ENCODE results near the gene SLC35F4. TPM values are rescaled to one million over a fixed set of nuclear protein-coding genes. Genes with fewer than 3 reads are reported as not detected.
"Not testable (repeated sequence)": the region's sequence is repeated elsewhere in the genome, so short reads cannot be mapped to it uniquely, and the experiment has no call there.

SLC35F4 gene
- total RNA-seq, 2 donors from 2014 or later: not detected

- TF ChIP-seq, protein P1, sequence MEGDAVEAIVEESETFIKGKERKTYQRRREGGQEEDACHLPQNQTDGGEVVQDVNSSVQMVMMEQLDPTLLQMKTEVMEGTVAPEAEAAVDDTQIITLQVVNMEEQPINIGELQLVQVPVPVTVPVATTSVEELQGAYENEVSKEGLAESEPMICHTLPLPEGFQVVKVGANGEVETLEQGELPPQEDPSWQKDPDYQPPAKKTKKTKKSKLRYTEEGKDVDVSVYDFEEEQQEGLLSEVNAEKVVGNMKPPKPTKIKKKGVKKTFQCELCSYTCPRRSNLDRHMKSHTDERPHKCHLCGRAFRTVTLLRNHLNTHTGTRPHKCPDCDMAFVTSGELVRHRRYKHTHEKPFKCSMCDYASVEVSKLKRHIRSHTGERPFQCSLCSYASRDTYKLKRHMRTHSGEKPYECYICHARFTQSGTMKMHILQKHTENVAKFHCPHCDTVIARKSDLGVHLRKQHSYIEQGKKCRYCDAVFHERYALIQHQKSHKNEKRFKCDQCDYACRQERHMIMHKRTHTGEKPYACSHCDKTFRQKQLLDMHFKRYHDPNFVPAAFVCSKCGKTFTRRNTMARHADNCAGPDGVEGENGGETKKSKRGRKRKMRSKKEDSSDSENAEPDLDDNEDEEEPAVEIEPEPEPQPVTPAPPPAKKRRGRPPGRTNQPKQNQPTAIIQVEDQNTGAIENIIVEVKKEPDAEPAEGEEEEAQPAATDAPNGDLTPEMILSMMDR (IDR thresholded peaks at IDR 0.05): no peak
- no peaks in the 10 kb centered on the region for H3K4me1 ChIP-seq (ENCODE audit: control insufficient read depth in 1 of 2, low read depth in 2 of 2)
- H3K4me3 ChIP-seq: no peak overlapping the region
- ATAC-seq (ENCODE audit: insufficient number of reproducible peaks, low FRiP score, low read depth) (no peak), DNase-seq (ENCODE audit: low spot score) (no peak)
- no peaks in the 10 kb centered on the region for H3K9me3 ChIP-seq
- H3K27ac ChIP-seq: no peak overlapping the region
- no peaks in the 10 kb centered on the region for H3K27me3 ChIP-seq (replicated peaks; ENCODE audit: insufficient read depth)
- H3K36me3 ChIP-seq: no peaks in the 10 kb centered on the region
These were observed 140.4 kb downstream of the SLC35F4 start for GRCh38 chr14:57725399-57726077.

DNA sequence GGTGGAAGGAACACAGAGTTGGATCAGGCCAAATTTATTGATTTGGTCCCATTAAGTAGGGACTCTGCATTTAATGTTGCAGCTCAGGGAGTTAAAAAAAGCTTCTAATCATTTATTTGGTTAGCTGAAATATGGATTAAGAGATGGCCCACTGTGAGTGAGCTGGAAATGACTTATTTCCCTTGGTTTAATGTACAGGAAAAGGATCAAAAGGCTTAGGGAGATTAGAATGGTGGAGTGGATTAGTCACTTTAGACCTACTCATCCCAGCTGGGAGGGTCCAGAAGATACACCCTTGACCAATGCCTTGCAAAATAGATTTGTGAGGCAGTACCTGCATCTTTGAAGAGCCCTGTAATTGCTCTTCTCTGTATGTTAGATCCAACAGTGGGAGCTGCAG lies 143.8 kb downstream of the SLC35F4 start:
- H3K4me3 ChIP-seq; H3K9me3 ChIP-seq; H3K27ac ChIP-seq; H3K36me3 ChIP-seq; H3K4me1 ChIP-seq (ENCODE audit: control insufficient read depth in 1 of 2, low read depth in 2 of 2); ATAC-seq (ENCODE audit: insufficient number of reproducible peaks, low FRiP score, low read depth); H3K27me3 ChIP-seq (replicated peaks; ENCODE audit: insufficient read depth); DNase-seq (ENCODE audit: low spot score): not testable (repeated sequence)

GRCh38 chr14:57714487-57714931 lies 151.4 kb downstream of the SLC35F4 start:
- TF ChIP-seq, protein P1 (IDR thresholded peaks at IDR 0.05): no peak
- H3K27ac ChIP-seq: no peak overlapping the region
- no peak overlapping the region for H3K4me3 ChIP-seq
- H3K36me3 ChIP-seq: no peaks in the 10 kb centered on the region
- no peaks in the 10 kb centered on the region for H3K4me1 ChIP-seq (ENCODE audit: control insufficient read depth in 1 of 2, low read depth in 2 of 2)
- H3K27me3 ChIP-seq (replicated peaks; ENCODE audit: insufficient read depth): no peaks in the 10 kb centered on the region
- H3K9me3 ChIP-seq: no peaks in the 10 kb centered on the region
- DNase-seq (ENCODE audit: low spot score): no peak
- no peak for ATAC-seq (ENCODE audit: insufficient number of reproducible peaks, low FRiP score, low read depth)

GRCh38 chr14:57712698-57713097 lies 153.2 kb downstream of the SLC35F4 start:
- no peak overlapping the region for H3K27ac ChIP-seq

DNA sequence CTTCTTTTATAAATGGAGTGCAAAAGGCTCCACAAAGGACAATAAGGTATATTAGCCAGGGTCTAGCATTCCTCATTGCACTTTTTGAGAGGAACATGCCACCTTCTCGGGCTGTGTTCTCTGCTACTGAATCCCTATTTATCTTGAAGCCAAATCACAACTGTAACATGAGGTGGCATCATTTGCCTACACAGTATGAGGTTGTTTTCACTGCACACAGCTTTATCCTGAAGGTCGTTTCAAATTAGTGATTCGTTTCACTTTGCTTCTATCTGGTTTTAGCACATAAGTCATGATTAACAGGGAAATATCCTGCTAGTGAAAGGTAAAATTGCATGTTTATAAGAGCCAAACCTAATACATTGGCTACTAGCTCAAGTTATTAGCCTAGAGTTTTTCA lies 153.8 kb downstream of the SLC35F4 start:
- Histone ChIP-seq H3K9me3 (no peaks in the 10 kb centered on the region), H3K4me1 (ENCODE audit: control insufficient read depth in 1 of 2, low read depth in 2 of 2) (no peaks in the 10 kb centered on the region), H3K27ac (no peak overlapping the region), H3K36me3 (no peaks in the 10 kb centered on the region), H3K27me3 (replicated peaks; ENCODE audit: insufficient read depth) (no peaks in the 10 kb centered on the region), H3K4me3 (no peak overlapping the region)
- TF ChIP-seq, protein P1 (IDR thresholded peaks at IDR 0.05): no peak
- ATAC-seq (ENCODE audit: insufficient number of reproducible peaks, low FRiP score, low read depth) (no peak), DNase-seq (ENCODE audit: low spot score) (no peak)

More at GRCh38 chr14:57712698-57713097, 153.2 kb downstream of the SLC35F4 start:
- no peak overlapping the region for H3K4me3 ChIP-seq
- H3K4me1 ChIP-seq (ENCODE audit: control insufficient read depth in 1 of 2, low read depth in 2 of 2): no peaks in the 10 kb centered on the region
- TF ChIP-seq, protein P1 (IDR thresholded peaks at IDR 0.05): no peak
- DNase-seq (ENCODE audit: low spot score) (no peak), ATAC-seq (ENCODE audit: insufficient number of reproducible peaks, low FRiP score, low read depth) (no peak)
- no peaks in the 10 kb centered on the region for H3K9me3 ChIP-seq
- H3K27me3 ChIP-seq (replicated peaks; ENCODE audit: insufficient read depth): no peaks in the 10 kb centered on the region
- no peaks in the 10 kb centered on the region for H3K36me3 ChIP-seq

- TF ChIP-seq, protein P1 (IDR thresholded peaks at IDR 0.05): no peak
- DNase-seq (ENCODE audit: low spot score) (no peak), ATAC-seq (ENCODE audit: insufficient number of reproducible peaks, low FRiP score, low read depth) (no peak)
- Histone ChIP-seq H3K27me3 (replicated peaks; ENCODE audit: insufficient read depth) (no peaks in the 10 kb centered on the region), H3K27ac (no peak overlapping the region), H3K4me3 (no peak overlapping the region), H3K9me3 (no peaks in the 10 kb centered on the region), H3K4me1 (ENCODE audit: control insufficient read depth in 1 of 2, low read depth in 2 of 2) (no peaks in the 10 kb centered on the region), H3K36me3 (no peaks in the 10 kb centered on the region)
These were observed 156.0 kb downstream of the SLC35F4 start for GRCh38 chr14:57709909-57710308.

DNA sequence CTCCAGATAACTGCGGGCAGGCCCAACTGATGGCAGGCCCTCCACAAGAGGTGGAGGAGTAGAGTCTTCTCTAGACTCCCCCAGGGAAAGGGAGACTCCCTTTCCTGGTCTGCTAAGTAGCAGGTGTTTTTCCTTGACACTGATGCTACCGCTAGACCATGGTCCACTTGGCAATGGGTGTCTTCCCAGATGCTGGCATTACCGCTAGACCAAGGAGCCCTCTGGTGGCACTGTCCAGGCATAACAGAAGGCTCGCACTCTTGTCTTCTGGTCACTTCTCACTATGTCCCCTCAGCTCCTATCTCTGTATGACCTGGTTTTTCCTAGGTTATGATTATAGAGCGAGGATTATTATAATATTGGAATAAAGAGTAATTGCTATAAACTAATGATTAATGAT lies 156.8 kb downstream of the SLC35F4 start:
- not testable (repeated sequence) for H3K4me1 ChIP-seq (ENCODE audit: control insufficient read depth in 1 of 2, low read depth in 2 of 2); H3K27me3 ChIP-seq (replicated peaks; ENCODE audit: insufficient read depth); H3K36me3 ChIP-seq; H3K27ac ChIP-seq; H3K9me3 ChIP-seq; DNase-seq (ENCODE audit: low spot score); H3K4me3 ChIP-seq; ATAC-seq (ENCODE audit: insufficient number of reproducible peaks, low FRiP score, low read depth)
